IPS-18c (cell line): ENCODE measurements around the gene CATSPERZ.

ENCODE experiments used
- H3K4me3 ChIP-seq: 2 replicates; pipeline ENCODE4 v1.7.0; 2013; ENCODE audit warnings: low read depth, mild to moderate bottlenecking, low read length, moderate library complexity; ENCODE audit not compliant: insufficient read depth
- H3K9me3 ChIP-seq: one replicate; pipeline ENCODE4 v1.6.1; 2013; ENCODE audit warnings: mild to moderate bottlenecking, low read length, moderate library complexity; ENCODE audit not compliant: control insufficient read depth, insufficient read depth

The CATSPERZ gene, protein sequence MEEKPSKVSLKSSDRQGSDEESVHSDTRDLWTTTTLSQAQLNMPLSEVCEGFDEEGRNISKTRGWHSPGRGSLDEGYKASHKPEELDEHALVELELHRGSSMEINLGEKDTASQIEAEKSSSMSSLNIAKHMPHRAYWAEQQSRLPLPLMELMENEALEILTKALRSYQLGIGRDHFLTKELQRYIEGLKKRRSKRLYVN

DNA sequence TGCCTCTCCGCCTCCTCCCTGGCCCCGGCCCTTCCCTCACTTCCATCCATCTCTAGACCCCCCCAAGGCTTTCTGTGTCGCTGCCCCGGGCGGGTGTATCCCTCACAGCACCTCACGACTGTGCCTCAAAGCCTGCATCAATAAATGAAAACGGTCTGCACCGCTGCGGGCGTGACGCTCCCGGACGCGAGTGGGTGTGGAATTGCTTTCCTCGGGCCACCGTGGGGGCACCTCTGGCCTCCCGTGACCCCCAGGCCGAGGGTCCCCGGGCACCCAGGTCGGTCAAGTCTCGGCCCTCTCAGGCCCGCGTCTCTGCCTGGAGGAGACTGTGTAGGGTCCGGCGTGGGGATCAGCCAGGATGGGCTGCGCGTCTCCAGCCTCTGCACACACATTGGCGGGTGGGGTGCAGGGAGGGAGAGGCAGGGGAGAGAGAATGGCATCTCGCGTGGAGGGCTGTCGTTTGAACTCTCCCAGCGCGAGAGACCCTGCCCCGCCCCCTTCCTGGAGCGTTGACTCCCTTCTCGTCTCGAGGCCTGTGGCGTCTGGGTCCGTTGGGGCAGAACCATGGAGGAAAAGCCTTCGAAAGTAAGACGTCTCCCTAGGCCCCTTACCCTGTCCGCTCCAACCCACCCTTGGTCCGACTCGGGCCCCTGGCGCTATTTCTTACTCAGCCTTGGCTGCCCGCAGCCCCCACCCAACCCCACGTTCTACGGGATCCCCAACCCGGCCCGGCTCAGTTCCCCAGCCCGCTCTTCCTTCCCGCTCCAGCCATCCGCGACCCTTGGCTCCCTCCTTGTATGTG, at the start of gene CATSPERZ:
Gene CATSPERZ (plus strand): TSS at position 512 of the 802 bp plus-strand sequence. CDS start 53 bp downstream, at position 565.
- peaks cover 2% of the 10 kb centered on the region for H3K9me3 ChIP-seq
- peak within 1 kb of the TSS; percentile 43 for H3K4me3 ChIP-seq

DNA sequence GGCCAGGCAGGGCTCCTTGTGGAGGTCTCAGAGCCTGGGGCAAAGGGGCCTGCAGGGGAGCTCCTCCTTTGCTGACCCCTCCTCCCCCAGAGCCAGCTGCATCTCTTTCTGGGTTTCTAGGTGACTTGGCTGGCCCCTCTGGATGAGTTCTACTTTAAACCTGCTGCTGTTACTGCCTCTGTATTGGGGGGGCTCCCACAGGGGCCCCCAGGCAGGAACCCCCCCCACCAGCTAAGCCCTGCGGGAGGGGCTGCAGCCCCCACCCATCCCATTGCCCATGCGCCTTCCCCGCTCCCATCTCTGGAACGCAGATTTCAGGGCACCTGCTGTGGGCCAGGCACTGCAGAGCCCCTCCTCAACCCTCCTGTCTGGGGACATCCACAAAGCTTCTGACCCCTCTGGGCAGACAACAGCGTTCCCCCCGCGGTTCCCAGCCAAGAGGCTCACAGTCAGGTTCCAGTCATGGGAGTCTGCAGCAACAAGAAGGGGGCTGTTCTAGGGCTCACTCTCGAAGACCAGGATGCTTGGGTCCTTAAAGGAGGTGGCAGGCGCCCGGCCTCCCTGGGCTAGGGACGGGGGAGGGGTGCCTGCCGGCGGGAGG, 49.6 kb upstream of the CATSPERZ start:
- Histone ChIP-seq H3K9me3 (no peaks in the 10 kb centered on the region), H3K4me3 (peak overlapping the region; percentile 51)

DNA sequence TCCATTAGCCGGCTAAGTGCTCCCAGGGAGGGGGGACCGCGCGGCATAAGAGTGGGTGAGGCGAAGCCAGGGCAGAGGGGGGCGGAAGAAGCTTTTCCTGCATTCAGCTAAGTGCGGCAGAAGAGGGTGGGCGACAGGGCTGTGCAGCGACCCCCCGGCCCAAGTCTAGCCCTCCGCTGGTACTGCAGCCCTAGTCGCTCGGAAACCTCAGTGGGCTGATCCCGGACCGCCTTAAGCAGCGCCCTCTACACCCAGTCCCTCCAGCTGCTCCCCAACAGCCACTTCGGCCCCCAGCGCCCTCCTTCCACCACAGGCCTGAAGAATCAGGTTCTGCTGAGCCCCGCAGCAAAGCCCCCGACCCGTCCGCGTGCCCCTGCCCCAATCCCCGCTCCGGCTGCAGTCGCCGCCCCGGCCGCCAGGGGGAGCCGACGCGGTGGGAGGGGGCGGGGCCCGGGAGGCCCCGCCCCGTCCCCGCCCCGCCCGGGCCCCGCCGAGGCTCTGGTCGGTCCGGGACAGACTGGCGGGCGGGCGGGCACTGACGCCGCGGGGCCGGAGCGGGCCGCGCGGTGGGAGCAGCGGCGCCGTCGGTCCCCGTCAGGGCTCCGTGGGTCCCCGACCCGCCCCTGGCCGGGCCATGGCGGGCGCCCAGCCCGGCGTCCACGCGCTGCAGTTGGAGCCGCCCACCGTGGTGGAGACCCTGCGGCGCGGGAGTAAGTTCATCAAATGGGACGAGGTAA, 49.0 kb upstream of the CATSPERZ start, which contains the start of gene PLCB3:
Gene PLCB3 (plus strand): TSS at position 515 of the 737 bp plus-strand sequence. CDS start 120 bp downstream, at position 635.
- Histone ChIP-seq H3K9me3 (no peaks in the 10 kb centered on the region), H3K4me3 (peak within 1 kb of the TSS; percentile 87)

DNA sequence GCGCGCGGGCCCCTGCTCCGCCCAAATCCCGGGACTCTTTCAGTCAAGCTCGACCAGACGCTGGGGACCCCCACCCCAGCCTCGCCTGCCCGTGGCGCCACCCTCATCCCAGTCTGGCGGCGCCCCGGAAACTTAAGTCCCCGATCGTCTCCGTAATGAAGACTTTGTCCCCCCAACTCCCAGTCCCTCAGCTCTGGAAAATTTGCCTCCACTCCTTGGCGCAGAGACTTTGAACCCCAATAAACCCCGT, 48.5 kb upstream of the CATSPERZ start:
- H3K4me3 ChIP-seq = peak overlapping the region; percentile 87
- H3K9me3 ChIP-seq = no peaks in the 10 kb centered on the region

DNA sequence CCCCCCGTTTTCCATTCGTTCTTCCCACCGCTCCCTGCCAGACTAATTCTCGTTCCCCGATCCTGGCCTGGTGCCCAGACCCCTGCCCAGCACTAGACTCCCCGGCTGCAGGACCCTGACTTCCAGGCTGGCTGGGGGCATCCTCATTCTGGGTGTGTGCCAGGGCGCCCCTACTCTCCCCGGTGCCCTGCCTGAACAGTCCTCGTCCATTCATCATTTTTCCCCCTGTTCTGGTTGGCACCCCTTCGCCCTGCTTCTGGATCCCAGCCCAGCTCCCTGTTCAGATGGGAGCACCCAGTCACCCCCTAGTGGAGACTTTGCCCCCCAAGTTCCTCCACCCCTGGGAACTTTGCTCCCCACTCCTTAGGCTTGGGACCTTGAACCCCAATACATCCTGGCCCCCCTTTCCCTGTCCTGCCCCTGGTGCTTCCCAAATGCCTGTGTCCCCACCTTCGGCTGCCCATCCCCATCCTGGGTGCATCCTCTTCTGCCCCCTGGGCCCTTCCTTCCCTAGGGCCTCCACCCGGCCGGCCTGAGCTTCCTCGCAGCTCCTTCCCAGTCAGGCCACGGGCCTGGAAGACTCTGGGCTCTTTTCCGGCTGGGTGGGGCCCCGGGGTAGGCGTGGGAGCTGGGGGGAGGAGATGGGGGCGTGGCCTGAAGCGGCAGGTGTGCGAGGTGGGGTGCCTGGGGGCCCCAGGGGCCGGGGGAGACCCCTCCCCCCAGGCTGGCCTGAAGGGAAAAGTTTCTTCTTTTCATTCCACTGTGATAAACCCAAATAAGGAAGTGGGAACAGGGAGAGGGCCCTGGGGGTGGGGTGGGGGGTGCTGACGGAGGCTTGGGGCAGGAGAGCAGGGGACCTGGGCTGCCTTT, 47.9 kb upstream of the CATSPERZ start:
- Histone ChIP-seq H3K9me3 (no peaks in the 10 kb centered on the region), H3K4me3 (peak overlapping the region; percentile 87)

DNA sequence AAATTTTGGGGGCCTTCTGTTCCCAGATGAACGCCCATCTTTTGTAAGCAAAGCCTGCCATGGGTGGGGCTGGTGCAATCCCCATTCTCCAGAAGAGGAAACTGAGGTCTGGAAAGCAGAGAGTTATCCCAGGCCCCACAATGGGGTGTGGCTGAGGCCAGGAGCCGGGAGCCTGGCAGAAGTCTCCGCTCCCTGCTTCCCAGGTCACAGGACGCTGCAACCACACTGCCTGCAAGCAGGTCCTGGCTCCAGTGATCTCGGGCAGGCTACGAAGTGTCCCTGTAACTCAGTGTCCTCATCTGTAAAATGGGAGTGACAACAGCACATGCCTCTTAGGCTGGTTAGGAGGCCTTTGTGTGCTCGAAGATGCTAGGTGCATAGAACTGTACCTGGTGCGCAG, 47.1 kb upstream of the CATSPERZ start:
- H3K4me3 ChIP-seq = peak overlapping the region; percentile 28; the same call in 1 of the 2 replicates
- H3K9me3 ChIP-seq = no peaks in the 10 kb centered on the region

DNA sequence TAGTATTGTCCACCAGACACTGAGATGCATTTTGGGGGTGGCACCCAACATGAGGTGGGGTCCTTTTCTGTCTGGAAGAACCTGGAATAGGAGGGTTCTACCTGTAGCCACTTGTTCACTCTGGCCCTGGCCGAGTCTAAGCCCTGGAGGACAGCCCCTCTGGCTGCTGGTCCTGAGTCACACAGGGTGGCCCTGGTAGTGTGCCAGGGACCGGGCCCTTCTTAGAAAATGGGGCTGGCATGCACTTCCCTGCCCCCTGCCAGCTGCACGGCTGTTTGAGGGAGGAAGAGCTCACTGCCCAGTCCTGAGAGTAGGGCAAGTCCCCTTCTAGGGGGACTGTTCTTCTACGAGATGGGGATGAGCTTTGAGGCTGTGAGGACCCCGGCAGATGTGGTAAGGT, 46.7 kb upstream of the CATSPERZ start:
- H3K4me3 ChIP-seq = no peak overlapping the region

DNA sequence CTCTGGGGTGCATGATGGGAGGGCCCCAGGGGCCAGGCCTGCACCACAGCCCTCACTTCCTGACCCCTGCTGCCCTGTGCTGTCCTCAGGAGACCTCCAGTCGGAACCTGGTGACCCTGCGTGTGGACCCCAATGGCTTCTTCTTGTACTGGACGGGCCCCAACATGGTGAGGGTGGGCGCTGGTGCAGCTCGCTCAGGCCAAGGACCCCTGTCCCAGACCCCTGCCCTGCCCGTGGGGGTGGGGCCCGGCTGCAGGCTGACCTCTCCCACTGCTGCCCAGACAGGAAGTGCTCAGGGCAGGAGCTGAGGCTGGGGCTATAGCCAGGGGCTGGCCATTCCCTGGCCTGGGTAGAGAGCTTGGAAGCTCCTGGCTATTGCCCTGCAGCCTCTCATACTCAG, 45.8 kb upstream of the CATSPERZ start:
- H3K4me3 ChIP-seq = no peak overlapping the region
- no peaks in the 10 kb centered on the region for H3K9me3 ChIP-seq

More for the DNA sequence above, 46.7 kb upstream of the CATSPERZ start:
- no peaks in the 10 kb centered on the region for H3K9me3 ChIP-seq

DNA sequence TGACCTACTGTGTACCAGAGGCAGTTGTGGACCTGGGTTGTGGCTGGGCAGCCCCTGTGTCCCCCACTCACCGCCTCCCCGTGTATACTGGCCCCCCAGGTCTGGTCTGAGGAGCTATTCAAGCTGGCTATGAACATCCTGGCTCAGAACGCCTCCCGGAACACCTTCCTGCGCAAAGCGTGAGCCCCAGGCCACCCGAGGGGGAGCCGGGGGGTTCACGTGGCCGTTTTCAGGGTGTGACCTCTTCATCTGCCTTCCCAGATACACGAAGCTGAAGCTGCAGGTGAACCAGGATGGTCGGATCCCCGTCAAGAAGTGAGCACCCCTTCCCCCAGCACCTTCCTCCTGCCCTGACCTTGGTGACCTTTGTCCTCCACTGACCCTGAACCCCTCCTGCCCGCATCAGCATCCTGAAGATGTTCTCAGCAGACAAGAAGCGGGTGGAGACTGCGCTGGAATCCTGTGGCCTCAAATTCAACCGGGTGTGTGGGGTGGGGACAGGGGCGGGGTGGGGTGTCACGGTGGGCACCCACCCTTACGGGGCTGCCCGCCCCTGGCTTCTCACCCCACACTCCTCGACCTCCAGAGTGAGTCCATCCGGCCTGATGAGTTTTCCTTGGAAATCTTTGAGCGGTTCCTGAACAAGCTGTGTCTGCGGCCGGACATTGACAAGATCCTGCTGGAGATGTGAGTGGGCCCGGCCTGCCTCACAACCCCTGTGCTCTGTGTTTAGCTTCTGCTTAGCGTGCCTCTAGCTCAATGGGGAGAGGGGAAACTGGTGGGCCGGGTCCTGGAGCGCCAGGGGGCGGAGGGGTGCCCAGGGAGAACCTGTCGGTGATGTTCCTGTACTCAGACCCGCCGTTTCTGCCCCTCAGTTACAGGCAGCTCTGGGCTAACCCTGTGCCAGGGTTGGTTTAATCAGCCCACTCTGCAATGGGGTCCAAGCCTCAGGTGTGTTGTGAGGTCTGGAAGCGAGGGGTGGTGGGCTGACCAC, 44.7 kb upstream of the CATSPERZ start:
- H3K4me3 ChIP-seq = no peak overlapping the region
- H3K9me3 ChIP-seq = no peaks in the 10 kb centered on the region

DNA sequence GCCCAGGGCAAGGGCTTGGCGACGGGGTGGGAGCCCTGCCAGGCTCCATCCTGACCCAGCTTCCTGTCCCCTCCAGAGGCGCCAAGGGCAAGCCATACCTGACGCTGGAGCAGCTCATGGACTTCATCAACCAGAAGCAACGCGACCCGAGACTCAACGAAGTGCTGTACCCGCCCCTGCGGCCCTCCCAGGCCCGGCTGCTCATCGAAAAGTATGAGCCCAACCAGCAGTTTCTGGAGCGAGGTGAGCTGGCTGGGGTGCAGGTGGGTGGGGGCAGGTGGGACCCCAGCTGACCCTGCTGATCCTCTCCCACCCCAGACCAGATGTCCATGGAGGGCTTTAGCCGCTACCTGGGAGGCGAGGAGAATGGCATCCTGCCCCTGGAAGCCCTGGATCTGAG, 43.9 kb upstream of the CATSPERZ start:
- Histone ChIP-seq H3K9me3 (no peaks in the 10 kb centered on the region), H3K4me3 (no peak overlapping the region)

DNA sequence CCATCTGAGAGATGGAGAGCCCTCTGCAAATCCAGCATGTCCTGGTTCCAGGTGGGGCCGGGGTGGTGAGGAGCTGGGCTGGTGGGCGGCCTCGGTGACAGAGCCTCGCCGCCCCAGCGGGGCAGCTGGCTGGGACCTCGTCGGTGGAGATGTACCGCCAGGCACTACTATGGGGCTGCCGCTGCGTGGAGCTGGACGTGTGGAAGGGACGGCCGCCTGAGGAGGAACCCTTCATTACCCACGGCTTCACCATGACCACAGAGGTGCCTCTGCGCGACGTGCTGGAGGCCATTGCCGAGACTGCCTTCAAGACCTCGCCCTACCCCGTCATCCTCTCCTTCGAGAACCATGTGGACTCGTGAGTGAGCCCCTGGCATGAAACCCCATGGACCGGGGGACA, 41.8 kb upstream of the CATSPERZ start:
- Histone ChIP-seq H3K4me3 (no peak overlapping the region), H3K9me3 (no peaks in the 10 kb centered on the region)

DNA sequence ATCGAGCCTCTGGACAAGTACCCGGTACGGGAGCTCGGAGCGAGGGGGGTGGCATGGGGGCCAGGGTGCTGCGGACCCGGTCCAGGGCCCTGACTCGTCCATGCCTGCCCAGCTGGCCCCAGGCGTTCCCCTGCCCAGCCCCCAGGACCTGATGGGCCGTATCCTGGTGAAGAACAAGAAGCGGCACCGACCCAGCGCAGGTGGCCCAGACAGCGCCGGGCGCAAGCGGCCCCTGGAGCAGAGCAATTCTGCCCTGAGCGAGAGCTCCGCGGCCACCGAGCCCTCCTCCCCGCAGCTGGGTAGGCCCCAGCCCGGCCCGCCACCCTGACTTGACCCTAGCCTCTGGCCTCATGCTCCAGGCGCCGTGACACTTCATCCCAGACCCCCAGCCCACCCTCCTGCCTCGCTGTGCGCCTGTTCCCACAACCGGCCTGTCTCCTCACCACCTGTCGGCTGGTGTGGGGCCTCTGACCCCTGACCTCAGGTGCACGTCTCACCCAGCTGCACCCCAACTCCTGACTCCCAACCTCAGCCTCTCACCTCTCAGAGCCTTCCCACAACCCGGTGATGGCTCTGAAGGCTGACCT, 41.1 kb upstream of the CATSPERZ start:
- no peak overlapping the region for H3K4me3 ChIP-seq

DNA sequence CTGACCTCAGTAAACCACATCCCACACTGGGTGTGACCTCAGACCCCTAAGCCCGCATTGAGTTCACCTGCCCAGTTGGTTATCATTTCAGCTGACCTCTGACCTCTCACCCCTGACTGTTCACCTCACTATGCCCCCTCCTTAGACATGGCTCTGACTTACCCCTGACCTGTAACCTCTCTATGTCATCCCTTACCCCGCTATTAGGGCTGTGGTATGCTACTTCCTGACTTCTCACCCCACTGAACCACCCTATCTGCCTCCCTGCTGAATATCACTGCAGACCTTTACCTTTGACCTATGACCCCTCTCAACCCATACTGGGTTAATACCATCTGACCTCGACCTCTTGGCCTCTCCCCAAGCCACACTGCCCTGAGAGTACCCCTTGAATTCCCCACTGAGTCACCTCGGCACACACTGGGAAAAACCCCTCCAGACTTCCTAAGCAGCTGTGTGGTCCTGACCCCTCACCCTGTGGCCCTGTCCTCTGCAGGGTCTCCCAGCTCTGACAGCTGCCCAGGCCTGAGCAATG, 40.6 kb upstream of the CATSPERZ start:
- Histone ChIP-seq H3K9me3 (no peaks in the 10 kb centered on the region), H3K4me3 (no peak overlapping the region)

More for the DNA sequence above, 41.1 kb upstream of the CATSPERZ start:
- no peaks in the 10 kb centered on the region for H3K9me3 ChIP-seq

DNA sequence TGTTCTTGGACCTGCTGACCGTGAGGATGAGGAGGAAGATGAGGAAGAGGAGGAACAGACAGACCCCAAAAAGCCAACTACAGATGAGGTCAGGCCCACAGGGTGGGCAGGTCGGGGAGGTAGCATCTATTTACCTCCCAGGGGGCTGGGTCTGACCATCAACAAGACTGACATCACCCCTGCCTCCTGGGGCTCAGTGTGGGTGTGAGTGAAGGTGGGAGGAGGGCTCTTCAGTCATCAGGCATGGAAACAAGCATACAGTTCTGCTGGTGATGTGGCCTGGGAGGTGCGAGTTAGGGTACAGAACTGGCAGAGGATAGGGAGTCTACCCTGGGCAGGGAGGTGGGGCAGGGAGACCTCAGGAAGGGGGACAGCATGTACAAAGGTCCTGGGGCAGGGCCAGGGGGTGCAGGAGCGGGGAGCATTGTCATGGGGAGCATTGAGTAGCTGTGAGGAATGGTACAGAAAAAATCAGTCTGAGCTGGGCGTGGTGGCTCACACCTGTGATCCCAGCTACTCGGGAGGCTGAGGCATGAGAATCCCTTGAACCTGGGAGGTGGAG, 39.9 kb upstream of the CATSPERZ start:
- Histone ChIP-seq H3K4me3 (no peak overlapping the region), H3K9me3 (no peaks in the 10 kb centered on the region)

DNA sequence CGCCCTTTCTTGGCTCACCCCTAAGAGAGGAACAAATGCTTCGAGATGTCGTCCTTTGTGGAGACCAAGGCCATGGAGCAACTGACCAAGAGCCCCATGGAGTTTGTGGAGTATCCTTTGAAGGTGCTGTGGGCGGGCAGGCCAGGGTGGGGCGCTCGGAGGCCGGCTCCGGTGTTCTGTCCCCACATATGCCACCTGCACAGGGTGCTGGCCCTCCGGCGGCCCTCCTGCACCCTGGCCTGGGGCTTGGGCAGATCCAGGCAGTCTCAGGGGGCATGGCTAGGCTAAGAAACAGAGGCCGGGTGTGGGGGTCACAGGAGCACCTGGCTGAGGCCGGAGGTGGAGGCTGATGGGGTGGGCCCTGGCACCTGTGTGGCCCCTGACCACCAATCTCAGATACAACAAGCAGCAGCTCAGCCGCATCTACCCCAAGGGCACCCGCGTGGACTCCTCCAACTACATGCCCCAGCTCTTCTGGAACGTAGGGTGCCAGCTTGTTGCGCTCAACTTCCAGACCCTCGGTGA, 38.5 kb upstream of the CATSPERZ start:
- no peaks in the 10 kb centered on the region for H3K9me3 ChIP-seq
- no peak overlapping the region for H3K4me3 ChIP-seq
